Myocyte (in vitro differentiated cells): ENCODE results near the gene HIPK4. TPM values are rescaled to one million over a fixed set of nuclear protein-coding genes. Genes with fewer than 3 reads are reported as not detected.
"Not testable (repeated sequence)": the region's sequence is repeated elsewhere in the genome, so short reads cannot be mapped to it uniquely, and the experiment has no call there.

Source experiments
- DNase-seq: peaks from one replicate; pipeline ENCODE4 v3.0.0-alpha.2; 2012; ENCODE audit warnings: low read depth
- total RNA-seq: library from RNA; depleted of rRNA; stranded (reverse); fragments of >200 nt; gene quantifications from 2 replicates; pipeline ENCODE4 v1.2.3, GENCODE V29; 2014

Gene HIPK4
- total RNA-seq, 1 donor from 2014 or later: 0.05 TPM

DNA sequence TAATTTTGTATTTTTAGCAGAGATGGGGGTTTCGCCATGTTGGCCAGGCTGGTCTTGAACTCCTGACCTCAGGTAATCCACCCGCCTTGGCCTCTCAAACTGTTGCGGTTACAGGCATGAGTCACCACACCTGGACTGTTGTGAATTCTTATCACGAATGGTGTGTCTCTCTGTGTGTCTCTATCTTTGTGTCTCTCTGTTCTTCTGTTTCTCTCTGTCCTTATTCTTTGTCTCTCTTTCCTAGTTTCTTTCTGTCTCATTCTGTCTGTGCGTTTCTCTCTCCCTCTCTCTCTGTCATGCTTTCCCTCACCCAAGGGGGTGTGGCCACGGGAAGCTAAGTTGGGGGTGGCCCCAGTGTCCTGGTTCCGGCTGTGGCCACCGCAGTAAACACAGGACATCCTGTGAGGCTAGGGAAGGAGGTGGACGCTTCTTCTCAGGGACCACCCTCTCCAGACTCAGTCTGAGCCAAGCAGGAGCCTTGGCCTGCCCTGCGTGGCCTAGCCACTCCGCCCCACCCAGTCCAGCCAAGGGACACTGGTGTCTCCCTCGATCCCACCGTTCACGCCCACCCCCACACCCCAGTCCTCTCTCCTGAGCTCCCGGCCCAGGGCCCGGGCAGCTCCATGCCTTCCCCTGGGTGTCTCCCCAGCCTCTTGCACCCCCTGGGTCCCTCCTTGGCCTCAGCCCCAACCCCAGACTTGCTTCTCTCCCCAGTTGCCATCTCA, 27.1 kb upstream of the HIPK4 start:
- peak; percentile 28 for DNase-seq

DNA sequence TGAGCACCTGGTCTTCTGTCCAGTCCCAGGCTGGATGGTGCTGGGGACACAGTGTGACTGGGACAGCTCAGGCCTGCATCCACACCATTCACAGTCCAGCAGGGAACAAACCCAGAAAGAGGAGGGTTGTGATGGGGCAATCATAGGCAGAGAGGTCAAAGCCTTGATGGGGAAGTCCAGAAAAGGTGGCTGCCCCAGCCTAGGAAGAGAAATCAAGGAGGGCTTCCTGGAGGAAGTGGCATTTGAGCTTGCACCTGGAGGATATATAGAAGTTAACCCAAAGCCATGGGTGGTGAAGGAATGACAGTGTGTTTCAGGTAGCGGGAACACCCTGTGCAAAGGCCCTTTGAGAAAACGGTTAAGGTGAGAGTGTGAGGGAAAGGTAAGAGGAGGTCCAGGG, 25.8 kb upstream of the HIPK4 start:
- DNase-seq: no peak

DNA sequence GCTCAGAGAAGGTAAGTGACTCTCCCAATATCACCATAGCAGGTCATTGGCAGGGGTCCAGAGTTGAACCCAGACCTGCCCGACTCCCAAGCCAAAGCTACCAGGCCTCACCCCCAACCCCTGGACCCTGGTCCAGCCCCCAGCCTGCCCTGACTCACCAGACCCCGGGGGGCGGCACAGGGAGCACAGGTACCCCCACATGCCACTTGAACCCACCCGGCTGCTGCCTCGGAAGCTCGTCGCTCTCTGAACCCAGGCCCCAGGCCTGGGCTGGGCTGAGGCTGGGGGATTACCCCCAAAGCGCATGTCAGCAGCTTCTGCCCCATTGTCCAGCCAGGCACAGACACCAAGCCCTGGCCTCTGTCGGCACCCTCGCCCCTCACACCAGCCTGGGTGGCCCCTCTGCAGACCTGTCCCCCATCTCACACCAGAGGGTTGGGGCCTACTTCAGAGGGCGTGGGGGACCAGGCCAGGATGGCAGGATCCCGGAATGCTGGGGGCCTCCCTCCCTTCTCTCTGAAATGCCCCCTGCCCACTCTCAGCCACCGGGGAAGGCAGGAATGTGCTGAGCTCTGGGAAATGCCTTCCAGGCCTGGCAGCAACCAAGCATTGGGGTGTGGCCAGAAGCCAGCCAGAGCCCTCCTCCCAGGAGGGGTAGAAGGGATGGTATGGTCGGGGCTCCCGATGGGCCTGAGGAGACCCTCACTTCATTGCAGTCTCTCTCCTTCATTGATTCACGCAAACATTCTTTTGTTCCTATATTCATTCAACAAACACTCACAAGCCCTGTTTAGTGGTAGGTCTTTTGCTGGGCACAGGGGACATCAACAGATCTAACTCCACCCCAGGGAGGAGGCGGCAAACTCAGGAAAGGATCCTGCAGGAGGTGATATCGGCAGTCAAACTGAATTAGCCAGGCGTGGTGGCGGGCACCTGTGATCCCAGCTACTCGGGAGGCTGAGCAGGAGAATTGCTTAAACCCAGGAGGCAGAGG, 24.9 kb upstream of the HIPK4 start:
- no peak for DNase-seq

DNA sequence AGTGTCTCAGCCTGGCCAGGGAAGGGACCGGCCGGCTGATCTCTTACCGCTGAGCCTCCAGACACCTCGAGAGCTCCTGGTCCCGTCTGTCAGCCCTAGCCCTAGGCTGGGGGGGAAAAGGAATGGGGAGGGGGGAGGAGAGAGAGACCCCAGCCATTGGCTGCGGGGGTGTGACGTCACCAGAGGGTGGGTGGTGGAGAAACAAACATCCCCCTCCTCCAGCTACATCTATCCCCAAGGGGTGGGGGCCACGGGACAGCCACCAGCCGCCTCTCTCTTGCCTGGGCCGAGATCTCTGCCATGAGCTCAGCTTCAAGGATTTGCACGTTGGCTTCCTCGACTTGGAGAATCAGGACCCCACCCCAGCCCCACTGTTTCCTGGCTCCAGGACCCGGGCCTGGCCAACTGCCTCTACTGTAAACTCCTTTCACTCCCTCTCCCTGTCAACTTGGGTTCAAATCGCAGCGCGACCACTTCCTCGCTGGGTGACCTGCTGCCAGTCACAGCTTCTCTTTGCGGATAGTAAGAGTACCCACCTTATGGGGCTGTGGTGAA, 23.4 kb upstream of the HIPK4 start, which contains the start of gene PRX:
PRX (minus strand) TSS at position 88 of the 555 bp plus-strand sequence. CDS start 5,446 bp downstream, outside the sequence.
- DNase-seq: no peak

DNA sequence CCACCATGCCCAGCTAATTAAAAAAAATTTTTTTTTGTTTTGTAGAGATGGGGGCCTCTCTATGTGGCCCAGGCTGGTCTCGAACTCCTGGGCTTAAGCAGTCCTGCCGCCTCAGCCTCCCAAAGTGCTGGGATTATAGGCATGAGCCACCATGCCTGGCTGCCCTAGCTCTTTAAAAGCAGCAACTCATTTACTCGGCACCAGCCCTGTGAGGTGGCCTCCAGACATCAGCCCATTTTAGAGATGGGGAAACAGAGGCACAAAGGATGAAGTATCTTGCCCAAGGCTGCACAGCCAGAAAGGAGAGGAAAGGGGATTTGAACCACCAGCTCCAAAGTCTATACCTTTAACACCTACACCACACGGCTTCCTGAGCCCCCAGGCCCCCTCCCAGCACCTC, 22.9 kb upstream of the HIPK4 start:
- no peak for DNase-seq

DNA sequence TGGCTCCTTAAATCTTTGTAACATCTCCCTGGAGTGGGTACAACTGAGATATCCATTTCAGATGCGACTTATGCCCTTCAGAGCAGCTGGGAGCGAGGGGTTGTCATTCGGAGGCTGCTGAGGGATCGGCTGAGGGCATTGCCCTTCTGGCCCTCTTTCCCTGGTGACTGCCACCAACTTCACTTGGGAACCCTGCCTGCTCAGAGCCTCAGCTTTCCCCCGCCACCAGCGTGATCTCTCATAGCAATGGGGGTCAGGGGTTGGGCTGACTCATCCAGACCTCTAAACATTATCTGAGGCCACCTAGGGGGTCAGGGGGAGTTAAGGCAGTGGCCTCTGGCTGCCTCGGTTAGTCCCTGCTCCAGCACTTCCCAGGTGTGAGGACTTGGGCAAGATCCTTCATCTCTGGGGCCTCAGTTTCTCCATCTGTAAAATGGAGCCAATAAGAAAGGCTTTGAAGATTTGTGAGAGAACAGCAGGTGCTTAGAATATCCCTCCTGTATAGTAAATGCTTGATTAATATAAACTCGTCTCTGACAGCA, 22.0 kb upstream of the HIPK4 start:
- DNase-seq: peak; percentile 22

DNA sequence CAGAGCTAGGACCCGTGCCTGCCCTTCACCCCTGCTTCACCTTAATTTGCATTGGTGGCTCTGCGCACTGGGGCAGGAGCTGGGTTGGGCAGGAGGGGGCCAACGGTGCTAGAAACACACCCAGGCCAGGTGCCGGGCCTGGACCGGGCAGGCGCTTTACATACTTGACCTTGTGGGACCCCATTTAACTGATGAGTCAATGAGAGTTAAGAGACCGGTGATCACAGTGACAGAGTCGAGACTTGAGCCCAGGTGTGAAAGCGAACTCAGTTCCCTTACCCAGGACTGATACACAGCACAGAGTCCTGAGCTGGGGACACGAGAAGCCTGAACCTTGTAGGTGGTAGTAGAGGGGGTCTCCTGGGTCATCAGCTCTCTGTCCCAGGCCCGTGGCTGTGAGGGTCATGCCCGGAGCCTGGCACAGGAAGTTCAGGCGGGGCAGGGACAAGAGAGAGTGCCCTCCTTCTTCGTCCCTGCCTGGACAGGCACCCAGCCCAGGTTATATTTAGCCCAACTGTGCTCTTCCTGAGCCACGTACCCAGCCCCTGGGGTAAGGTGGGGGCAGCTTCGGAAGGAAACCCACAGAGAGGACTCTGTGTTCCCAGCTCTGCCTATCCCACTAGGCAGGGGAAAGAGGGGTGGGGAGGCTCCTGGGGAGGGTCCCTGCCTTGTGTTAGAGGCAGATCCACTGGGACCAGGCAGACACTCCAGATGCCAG, 21.3 kb upstream of the HIPK4 start:
- DNase-seq: peak; percentile 49

DNA sequence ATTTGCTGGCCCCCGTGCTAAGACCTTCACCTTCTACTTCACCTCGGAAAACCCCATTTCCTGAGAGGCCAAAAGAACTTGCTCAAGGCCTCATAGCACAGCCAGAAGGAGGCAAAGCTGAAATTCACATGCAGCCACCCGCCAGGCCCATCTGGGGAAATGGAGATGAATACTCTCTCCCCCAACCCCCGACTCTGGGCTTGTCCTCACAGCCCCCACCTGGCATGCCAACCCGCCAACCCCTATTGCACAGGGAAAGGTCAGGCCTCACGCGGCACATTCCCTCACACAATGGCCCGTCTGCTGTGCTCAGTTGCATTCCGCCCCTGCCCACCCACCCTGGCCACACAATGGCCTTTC, 20.0 kb upstream of the HIPK4 start:
- no peak for DNase-seq

DNA sequence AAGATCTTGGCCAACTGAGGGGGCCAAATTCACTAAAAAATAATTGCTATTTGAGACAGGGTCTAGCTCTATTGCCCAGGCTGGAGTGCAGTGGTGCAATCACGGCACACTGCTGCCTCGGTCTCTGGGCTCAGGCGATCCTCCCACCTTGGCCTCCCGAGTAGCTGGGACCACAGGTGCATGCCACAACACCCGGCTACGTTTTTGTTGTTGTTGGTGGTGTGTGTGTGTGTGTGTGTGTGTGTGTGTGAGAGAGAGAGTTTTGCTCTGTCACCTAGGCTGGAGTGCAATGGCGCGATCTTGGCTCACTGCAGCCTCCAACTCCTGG, 18.6 kb upstream of the HIPK4 start:
- not testable (repeated sequence) for DNase-seq

DNA sequence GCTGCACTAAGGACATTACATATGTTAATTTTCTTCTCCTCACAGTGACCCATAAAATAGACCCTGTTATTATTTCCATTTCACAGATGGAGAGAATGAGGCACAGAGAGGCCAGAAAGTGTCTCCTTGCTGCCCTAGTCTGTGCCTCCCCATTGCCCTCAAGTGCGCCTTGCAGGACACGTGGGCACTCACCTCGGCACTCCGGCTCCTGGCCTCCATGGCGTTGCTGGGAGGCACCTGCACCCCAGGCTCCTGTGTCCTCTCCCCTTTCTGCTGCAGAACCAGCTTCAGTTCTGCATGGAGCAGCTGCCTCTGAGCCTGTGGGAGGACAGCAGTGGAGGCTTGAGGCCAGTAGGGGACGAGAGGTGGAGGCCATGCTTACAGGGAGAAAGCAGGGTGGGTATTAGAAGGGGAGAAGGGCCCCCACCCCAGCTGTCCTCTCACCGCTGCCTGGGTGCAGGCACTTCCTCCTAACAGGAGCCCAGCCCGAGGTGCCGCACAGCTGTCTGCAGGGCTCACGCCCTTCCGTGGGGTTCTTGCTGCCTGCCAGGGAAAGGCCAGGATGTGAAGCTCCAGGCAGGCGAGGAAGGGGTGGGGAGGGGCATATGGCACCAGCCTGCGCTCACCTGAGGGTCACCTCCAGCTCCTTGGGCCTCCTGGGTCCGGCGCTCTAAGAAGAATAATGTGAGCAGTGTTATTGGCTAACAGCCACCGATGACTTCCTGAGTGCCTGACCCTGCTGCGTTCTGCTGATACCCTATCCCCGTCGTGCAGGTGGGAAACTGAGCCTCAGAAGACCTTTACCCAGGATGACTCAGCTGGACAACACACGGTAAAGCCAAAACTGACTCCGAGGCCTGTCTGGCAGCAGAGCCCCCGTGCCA, 18.0 kb upstream of the HIPK4 start:
- DNase-seq: no peak

DNA sequence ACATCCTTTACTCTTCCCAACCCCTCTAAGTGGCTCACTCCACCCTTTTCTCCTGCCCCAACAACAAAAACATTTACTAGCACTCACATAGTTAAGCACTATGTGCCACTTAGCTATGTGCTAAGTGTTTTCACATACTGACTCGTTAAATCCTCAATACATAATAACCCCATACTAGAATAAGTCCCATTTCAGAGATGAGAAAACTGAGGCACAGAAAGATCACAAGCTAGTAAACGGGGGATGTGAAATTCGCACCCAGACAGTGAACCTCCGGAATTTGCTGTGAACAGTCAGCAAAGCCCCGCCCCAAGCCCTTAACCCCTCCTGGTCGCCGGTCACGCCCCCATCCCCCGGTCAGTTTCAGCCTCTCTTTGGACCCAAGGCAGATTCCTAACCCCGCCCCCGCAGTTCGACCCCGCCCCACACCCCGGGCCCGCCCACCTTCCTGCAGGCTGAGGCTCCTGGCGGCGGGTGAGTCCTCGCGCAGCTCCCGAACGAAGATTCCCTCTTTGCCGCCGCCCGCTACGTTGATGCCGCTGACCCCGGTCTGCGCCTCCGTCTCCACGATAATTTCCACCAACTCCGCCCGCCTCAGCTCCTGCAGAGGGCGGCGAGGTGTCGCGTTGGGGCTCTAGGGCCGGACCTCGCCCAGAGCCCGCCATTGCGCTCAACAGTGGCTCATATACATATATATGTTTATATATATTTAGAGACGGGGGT, 13.4 kb upstream of the HIPK4 start:
- peak; percentile 82 for DNase-seq

DNA sequence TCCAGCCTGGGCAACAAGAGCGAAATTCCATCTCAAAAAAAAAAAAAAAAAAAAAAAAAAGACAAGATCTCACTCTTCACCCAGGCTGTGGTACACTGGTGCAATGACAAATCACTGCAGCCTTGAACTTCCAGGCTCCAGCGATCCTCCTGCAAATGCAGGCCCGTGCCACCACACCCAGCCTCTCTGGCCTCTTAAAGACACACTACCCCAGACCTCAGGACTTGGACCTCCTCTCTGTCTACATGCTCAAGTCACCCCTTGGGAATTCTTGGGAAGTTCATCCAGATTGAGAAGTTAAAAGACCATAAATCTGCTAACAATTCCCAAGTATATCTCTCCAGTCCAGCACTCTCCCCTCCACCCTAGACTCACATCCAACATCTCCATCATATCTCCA, 10.6 kb upstream of the HIPK4 start:
- no peak for DNase-seq

DNA sequence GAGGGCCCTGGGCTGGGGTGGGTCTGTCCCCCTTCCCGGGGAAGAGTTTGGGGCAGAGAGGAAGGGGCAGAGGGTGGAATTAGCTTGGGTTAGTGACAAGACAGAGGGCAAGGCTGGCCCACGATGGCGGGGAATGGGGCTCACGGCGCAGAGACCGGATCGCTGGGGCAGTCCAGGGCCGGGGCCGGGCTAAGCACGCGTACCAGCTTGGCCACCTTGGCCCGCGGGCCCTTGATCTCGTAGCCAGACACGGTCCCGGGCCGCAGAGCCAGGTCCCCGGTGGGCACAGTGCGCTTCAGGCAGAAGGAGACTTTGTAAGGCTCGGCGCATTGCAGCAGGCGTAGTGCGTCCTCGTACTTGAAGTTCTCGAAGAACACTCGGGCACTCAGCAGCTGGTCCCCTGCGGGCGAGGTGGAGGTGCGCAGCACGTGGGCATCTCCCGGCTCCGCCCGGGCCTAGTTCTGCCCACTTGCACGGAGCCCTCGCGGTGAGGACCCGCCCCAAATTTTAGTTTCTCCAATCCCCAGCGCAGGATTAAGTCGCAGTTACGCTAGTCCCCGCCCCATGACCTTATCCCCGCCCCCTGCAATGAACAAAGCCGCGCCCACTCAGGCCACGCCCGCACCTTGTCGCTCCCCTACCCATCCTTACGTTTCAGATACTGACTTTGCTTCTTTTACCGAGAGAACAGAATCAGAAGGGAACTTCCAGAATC, 8.6 kb upstream of the HIPK4 start:
- DNase-seq: no peak

DNA sequence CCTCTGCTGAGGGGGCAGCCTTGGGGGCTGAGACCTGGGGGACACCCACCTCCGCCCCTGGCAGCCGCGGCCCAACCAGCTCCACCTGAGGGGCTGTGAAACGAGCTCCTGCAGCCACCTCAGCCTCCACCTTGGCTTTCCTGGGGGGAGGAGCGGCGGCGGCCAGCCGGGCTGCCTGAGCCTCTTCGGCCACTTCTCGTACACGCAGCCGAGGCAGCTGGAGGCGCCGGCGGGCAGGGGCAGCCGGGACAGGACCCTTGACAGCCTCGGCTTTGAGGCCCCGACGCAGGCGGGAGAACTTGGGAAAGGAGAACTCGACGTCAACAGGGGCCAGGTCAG, 7.6 kb upstream of the HIPK4 start:
- no peak for DNase-seq

DNA sequence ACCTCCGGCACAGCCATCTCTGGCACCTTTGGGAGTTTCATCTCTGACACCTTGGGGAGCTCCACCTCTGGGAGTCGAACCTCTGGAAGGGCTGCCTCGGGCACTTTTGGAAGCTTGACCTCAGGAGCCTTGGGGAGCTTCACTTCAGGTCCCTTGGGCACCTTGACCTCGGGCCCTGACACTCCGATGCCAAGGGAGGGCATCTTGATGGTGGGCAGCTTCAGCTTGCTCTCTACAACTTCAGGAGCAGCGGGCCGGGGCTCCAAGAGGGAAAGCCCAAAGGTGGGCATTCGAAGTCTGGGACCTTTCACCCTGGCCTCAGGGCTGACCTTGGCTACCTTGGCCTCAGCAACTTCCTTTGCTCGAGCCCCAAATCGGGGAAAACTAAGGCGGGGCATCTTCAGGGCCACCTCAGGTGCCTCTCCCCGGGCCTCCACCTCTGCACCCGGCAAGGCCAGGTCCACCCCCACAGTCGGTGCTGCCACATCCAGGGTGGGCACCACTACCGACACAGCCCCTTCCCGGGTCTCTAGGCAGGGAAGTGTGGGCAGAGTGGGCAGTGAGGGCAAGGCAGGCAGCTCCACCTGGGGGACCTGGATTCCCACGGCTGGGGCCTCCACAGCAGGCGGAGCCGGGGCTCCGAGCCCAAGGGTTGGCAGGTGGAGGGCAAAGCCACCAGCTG, 7.0 kb upstream of the HIPK4 start:
- DNase-seq: no peak

DNA sequence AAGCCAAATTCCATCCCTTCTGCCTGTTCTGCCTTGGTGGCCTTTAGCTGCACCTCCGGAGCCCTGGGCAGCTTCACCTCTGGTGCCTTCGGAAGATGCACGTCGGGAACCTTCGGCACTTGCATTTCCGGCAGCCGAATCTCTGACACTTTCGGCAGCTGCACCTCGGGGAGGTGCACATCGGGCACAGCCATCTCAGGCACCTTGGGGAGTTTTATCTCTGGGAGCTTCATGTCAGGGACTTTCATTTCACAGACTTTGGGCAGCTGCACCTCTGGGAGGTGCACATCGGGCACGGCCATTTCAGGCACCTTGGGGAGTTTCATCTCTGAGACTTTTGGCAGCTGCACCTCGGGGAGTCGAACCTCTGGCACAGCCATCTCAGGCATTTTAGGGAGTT, 6.0 kb upstream of the HIPK4 start:
- DNase-seq: no peak

DNA sequence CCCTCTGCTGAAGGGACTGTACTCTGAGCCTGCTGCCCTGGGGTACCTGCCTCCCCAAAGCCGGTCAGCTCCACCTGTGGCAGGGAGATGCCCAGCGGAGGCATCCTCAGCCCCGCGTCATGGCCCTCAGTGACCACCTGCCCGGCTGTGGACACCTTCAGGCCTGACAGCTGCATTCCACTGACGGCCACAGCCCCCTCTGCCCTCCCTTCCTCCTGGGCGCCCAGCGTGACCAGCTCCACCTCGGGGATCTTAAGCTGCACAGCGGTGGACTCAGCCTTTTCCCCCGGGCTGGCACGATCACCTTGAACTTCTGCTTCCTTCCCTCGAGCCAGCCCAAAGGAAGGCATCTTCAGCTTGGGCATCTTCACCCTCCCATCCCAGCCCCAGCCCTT, 4.8 kb upstream of the HIPK4 start:
- DNase-seq: no peak
